IPS-20b (cell line): Measurements from ENCODE around the gene CTDSPL2.

Experiments
- H3K27ac ChIP-seq: one replicate; pipeline ENCODE4 v1.5.1; 2013; ENCODE audit warnings: low read length
- H3K27me3 ChIP-seq: 2 replicates; pipeline ENCODE4 v1.6.1; 2013; ENCODE audit warnings: mild to moderate bottlenecking, low read length, inconsistent platforms; ENCODE audit not compliant: insufficient read depth
- H3K36me3 ChIP-seq: 2 replicates; pipeline ENCODE4 v1.6.1; 2013; ENCODE audit warnings: low read depth, mild to moderate bottlenecking, inconsistent platforms, low read length, moderate library complexity; ENCODE audit not compliant: insufficient read depth
- H3K4me1 ChIP-seq: 2 replicates; pipeline ENCODE4 v1.6.1; 2013; ENCODE audit warnings: mild to moderate bottlenecking, control low read depth, inconsistent platforms, low read length, moderate library complexity; ENCODE audit not compliant: insufficient read depth
- H3K4me3 ChIP-seq: 2 replicates; pipeline ENCODE4 v1.5.1; 2013; ENCODE audit warnings: mild to moderate bottlenecking, low read length, inconsistent platforms
- H3K9ac ChIP-seq: 2 replicates; pipeline ENCODE4 v1.6.1; 2013; ENCODE audit warnings: low read depth, mild to moderate bottlenecking, inconsistent platforms, low read length, moderate library complexity
- H3K9me3 ChIP-seq: 2 replicates; pipeline ENCODE4 v1.6.1; 2013; ENCODE audit warnings: mild to moderate bottlenecking, low read depth, low read length, inconsistent platforms; ENCODE audit not compliant: insufficient read depth

Gene CTDSPL2

DNA sequence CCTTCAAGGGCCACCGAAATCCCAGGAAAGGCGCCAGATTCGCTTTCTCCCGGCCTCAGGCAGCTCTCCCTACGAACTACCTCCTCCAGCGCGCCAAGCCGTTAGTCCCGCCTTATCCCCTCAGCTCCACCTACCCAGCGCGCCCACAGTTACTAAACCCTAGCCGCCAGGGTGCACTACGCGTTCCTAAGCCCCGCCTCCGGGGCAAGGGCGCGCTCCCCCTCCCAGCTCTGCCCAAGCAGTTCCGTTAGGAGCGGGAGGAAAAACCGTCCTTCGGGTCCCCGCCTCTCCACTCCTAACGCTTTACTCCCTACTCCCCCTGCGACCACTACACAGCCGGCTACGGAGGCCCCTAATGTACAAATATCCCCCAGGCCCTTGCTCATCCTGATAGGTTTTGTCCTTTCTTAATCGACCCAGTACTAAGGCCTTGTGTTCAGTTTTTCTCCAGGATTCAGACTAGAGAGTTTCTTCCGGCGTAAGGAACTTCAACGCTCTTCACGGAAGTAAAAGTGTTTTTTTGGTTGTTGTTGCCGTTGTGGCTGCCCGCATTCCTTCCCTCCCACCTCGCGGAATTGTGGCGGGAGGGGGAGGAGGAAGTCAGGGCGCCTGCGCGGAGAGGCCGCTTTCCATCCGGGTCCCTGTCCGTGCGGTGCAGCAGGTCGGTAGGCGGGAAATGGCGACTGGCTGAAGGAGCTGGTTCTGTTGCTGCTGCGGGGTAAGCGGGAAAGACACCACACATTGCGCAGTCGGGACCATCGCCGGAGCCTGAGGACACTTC lies at the start of gene CTDSPL2:
CTDSPL2 (plus strand) TSS at position 655 of the 781 bp plus-strand sequence. CDS start 31,386 bp downstream, outside the sequence.
- Histone ChIP-seq H3K9me3 (no peaks in the 10 kb centered on the region), H3K27ac (peak within 1 kb of the TSS; percentile 99), H3K27me3 (no peaks in the 10 kb centered on the region), H3K36me3 (0 out of 2 replicates have a peak, but pooled peaks cover 3% of the 10 kb centered on the region), H3K4me1 (no peaks in the 10 kb centered on the region), H3K9ac (peak within 1 kb of the TSS; percentile 98), H3K4me3 (peak within 1 kb of the TSS; percentile 86)

DNA sequence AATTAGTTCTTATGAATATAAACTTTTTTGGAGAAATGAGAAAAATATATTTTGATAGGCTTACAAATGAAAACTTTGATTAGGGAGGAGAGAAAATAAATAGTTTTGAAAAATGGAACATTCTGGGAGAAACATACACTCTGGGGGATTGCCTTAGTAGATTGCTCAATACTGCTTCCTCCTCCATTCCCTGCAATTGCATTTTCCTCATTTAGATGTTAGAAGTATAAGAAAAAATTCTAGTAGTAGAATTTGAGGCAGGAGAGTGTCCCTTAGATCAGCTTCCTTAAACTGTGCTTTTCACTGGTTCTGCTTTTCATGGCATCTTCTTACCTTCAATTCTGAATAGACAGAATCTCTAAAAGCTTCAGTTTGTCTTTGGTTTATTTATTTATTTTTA lies 46.2 kb upstream of the CTDSPL2 start:
- no peaks in the 10 kb centered on the region for H3K27me3 ChIP-seq
- H3K9me3 ChIP-seq = no peaks in the 10 kb centered on the region
- H3K9ac ChIP-seq = no peak overlapping the region
- H3K4me1 ChIP-seq = no peaks in the 10 kb centered on the region
- H3K36me3 ChIP-seq = 0 out of 2 replicates have a peak, but pooled peaks cover 6% of the 10 kb centered on the region
- H3K27ac ChIP-seq = no peak overlapping the region
- no peak overlapping the region for H3K4me3 ChIP-seq

GRCh38 chr15:44385344-44385942 lies 42.0 kb upstream of the CTDSPL2 start:
- no peaks in the 10 kb centered on the region for H3K9me3 ChIP-seq
- no peaks in the 10 kb centered on the region for H3K4me1 ChIP-seq
- H3K27ac ChIP-seq = no peak overlapping the region
- no peaks in the 10 kb centered on the region for H3K36me3 ChIP-seq
- no peak overlapping the region for H3K4me3 ChIP-seq
- H3K9ac ChIP-seq = no peak overlapping the region
- no peaks in the 10 kb centered on the region for H3K27me3 ChIP-seq

- Histone ChIP-seq H3K27ac (no peak overlapping the region), H3K27me3 (no peaks in the 10 kb centered on the region), H3K36me3 (no peaks in the 10 kb centered on the region), H3K9ac (no peak overlapping the region), H3K4me3 (no peak overlapping the region), H3K4me1 (no peaks in the 10 kb centered on the region), H3K9me3 (no peaks in the 10 kb centered on the region)
These were observed 33.4 kb upstream of the CTDSPL2 start for GRCh38 chr15:44394062-44394461.

- H3K9ac ChIP-seq = no peak overlapping the region
- H3K4me1 ChIP-seq = no peaks in the 10 kb centered on the region
- no peak overlapping the region for H3K27ac ChIP-seq
- H3K27me3 ChIP-seq = no peaks in the 10 kb centered on the region
- H3K4me3 ChIP-seq = no peak overlapping the region
- no peaks in the 10 kb centered on the region for H3K9me3 ChIP-seq
- H3K36me3 ChIP-seq = no peaks in the 10 kb centered on the region
These were observed 32.9 kb upstream of the CTDSPL2 start for GRCh38 chr15:44394562-44394961.

GRCh38 chr15:44397869-44398268 lies 29.6 kb upstream of the CTDSPL2 start:
- Histone ChIP-seq H3K9me3 (no peaks in the 10 kb centered on the region), H3K27ac (no peak overlapping the region), H3K9ac (no peak overlapping the region), H3K36me3 (no peaks in the 10 kb centered on the region), H3K4me1 (no peaks in the 10 kb centered on the region), H3K4me3 (no peak overlapping the region), H3K27me3 (no peaks in the 10 kb centered on the region)

- Histone ChIP-seq H3K36me3 (no peaks in the 10 kb centered on the region), H3K9me3 (no peaks in the 10 kb centered on the region), H3K27me3 (no peaks in the 10 kb centered on the region), H3K4me1 (no peaks in the 10 kb centered on the region), H3K27ac (no peak overlapping the region), H3K9ac (no peak overlapping the region), H3K4me3 (no peak overlapping the region)
These were observed 13.4 kb upstream of the CTDSPL2 start for GRCh38 chr15:44414001-44414400.

GRCh38 chr15:44427756-44428724 lies 611 bp downstream of the CTDSPL2 start:
- peak overlapping the region; percentile 98 for H3K9ac ChIP-seq
- peak overlapping the region; percentile 99 for H3K27ac ChIP-seq
- H3K4me1 ChIP-seq = no peaks in the 10 kb centered on the region
- no peaks in the 10 kb centered on the region for H3K27me3 ChIP-seq
- no peaks in the 10 kb centered on the region for H3K9me3 ChIP-seq
- 0 out of 2 replicates have a peak, but pooled peaks cover 3% of the 10 kb centered on the region for H3K36me3 ChIP-seq
- H3K4me3 ChIP-seq = peak overlapping the region; percentile 86

- H3K27ac ChIP-seq = no peak overlapping the region
- H3K9ac ChIP-seq = no peak overlapping the region
- H3K4me1 ChIP-seq = peaks cover 7% of the 10 kb centered on the region
- H3K27me3 ChIP-seq = no peaks in the 10 kb centered on the region
- H3K4me3 ChIP-seq = no peak overlapping the region
- H3K9me3 ChIP-seq = no peaks in the 10 kb centered on the region
- H3K36me3 ChIP-seq = peaks cover 3% of the 10 kb centered on the region; the same call in 1 of the 2 replicates
These were observed 8.7 kb downstream of the CTDSPL2 start for GRCh38 chr15:44435893-44436667.

GRCh38 chr15:44438402-44438801 lies 11.0 kb downstream of the CTDSPL2 start:
- no peaks in the 10 kb centered on the region for H3K9me3 ChIP-seq
- H3K27ac ChIP-seq = no peak overlapping the region
- no peak overlapping the region for H3K9ac ChIP-seq
- no peak overlapping the region for H3K4me3 ChIP-seq
- H3K36me3 ChIP-seq = peaks cover 5% of the 10 kb centered on the region; the same call in 1 of the 2 replicates
- H3K27me3 ChIP-seq = no peaks in the 10 kb centered on the region
- H3K4me1 ChIP-seq = peaks cover 17% of the 10 kb centered on the region

DNA sequence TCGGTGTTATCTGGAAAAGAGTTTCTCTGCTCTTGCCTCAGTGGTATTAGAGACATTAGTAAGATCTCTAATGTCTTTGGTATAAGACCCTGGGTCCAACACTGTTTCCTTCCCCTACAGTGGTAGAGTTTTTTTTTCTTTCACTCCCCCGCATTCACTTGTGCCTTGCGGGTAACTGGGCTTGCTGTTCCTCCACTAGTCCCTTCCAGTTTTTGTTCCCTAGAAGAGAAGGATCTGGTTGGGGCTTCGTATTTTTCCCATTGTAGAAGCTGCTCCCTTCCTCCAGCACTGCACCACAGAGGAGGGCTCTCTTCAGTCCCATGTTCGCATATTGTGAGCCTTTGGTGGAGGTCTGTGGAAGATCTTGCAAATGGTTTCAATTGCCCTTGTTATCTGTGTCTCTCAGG lies 13.7 kb downstream of the CTDSPL2 start:
- no peaks in the 10 kb centered on the region for H3K9me3 ChIP-seq
- H3K27ac ChIP-seq = peak overlapping the region; percentile 23
- H3K4me1 ChIP-seq = peaks cover 17% of the 10 kb centered on the region
- peak overlapping the region; percentile 34 for H3K4me3 ChIP-seq
- H3K36me3 ChIP-seq = peaks cover 5% of the 10 kb centered on the region; the same call in 1 of the 2 replicates
- peak overlapping the region; percentile 50; the same call in 1 of the 2 replicates for H3K9ac ChIP-seq
- H3K27me3 ChIP-seq = no peaks in the 10 kb centered on the region
